ENCODE results near the gene PFDN5. TPM values are rescaled to one million over a fixed set of nuclear protein-coding genes. Genes with fewer than 3 reads are reported as not detected.

PFDN5 gene
- total RNA-seq, 3 donors from 2014 or later (not counting 1 experiment from before 2014, with no cell fraction given) = 365 to 450 (median 439) TPM

DNA sequence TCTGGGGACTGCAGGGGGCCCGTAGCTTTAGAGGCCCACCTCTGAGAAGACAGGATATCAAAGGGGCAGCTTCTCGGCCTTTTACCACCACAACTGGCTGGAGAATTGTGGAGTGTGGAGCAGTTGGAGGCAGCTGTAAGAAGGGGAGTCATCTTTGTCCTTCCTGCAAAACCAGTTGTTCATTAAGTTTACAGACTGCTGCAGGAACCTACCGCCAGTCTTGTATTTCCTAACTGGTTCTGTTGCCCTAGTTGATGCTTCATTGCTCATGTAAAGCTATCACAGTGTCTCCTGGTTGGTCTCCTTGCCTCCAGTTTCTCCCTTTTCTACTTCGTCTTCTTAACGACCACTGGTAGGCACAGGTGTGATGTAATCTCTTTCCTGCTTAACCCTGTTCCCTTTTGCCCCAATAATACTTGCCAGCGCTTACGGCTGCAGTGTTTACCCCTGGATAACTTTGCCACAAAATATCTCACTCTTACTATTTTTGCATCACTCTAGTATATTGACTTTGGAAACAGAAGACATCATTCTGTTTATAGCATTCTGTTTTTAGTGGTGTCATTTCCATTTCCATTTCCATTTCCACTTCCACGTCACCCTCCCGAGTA, 15.3 kb upstream of the PFDN5 start:
- no peaks in the 10 kb centered on the region for H3K9me3 Mint-ChIP-seq
- ATAC-seq = no peak

DNA sequence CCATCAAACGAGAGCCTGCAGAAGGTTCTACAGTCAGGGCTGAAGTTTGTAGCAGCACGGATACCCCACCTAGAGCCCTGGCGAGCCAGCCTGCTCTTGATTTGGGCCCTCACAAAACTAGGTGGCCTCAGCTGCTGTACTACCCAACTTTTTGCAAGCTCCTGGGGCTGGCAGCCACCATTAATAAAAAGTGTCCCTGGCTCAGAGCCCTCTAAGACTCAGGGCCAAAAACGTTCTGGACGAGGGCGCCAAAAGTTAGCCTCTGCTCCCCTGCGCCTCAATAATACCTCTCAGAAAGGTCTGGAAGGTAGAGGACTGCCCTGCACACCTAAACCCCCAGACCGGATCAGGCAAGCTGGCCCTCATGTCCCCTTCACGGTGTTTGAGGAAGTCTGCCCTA, 8.9 kb upstream of the PFDN5 start:
- 98% methylated on average over 9 of the region's 9 CpGs for WGBS (ENCODE audit: insufficient coverage)
- H3K4me1 Mint-ChIP-seq = peaks cover 7 to 8% of the 10 kb centered on the region in 2 donors
- no peaks in the 10 kb centered on the region for H3K27me3 Mint-ChIP-seq (ENCODE audit: low read depth in 2 of 2)
- Histone ChIP-seq H3K9me3 (ENCODE audit: control insufficient read depth, insufficient read depth, low read length) (no peaks in the 10 kb centered on the region), H3K4me3 (ENCODE audit: low read length) (no peak overlapping the region), H3K27ac (ENCODE audit: low read length) (no peak overlapping the region), H3K36me3 (ENCODE audit: control insufficient read depth, insufficient read depth, low read length) (no peaks in the 10 kb centered on the region), H3K4me1 (ENCODE audit: control insufficient read depth, insufficient read depth, low read length) (no peaks in the 10 kb centered on the region), H3K27me3 (ENCODE audit: control insufficient read depth, insufficient read depth, low read length) (no peaks in the 10 kb centered on the region)
- H3K9me3 Mint-ChIP-seq = no peaks in the 10 kb centered on the region
- TF ChIP-seq, protein P1, sequence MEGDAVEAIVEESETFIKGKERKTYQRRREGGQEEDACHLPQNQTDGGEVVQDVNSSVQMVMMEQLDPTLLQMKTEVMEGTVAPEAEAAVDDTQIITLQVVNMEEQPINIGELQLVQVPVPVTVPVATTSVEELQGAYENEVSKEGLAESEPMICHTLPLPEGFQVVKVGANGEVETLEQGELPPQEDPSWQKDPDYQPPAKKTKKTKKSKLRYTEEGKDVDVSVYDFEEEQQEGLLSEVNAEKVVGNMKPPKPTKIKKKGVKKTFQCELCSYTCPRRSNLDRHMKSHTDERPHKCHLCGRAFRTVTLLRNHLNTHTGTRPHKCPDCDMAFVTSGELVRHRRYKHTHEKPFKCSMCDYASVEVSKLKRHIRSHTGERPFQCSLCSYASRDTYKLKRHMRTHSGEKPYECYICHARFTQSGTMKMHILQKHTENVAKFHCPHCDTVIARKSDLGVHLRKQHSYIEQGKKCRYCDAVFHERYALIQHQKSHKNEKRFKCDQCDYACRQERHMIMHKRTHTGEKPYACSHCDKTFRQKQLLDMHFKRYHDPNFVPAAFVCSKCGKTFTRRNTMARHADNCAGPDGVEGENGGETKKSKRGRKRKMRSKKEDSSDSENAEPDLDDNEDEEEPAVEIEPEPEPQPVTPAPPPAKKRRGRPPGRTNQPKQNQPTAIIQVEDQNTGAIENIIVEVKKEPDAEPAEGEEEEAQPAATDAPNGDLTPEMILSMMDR (IDR thresholded peaks at IDR 0.05) = no peak
- no peak for DNase-seq
- no peak for ATAC-seq
- no peaks in the 10 kb centered on the region for H3K36me3 Mint-ChIP-seq
- intact Hi-C loops (cut with micrococcal nuclease) = no loop called here
- H3K27ac Mint-ChIP-seq = no peak overlapping the region
- H3K4me3 Mint-ChIP-seq = no peak overlapping the region

More for the DNA sequence above, 15.3 kb upstream of the PFDN5 start:
- no peak overlapping the region for H3K4me3 ChIP-seq (ENCODE audit: low read length)
- Mint-ChIP-seq H3K27me3 (ENCODE audit: low read depth in 2 of 2) (no peaks in the 10 kb centered on the region), H3K4me3 (no peak overlapping the region), H3K4me1 (no peaks in the 10 kb centered on the region), H3K36me3 (no peaks in the 10 kb centered on the region), H3K27ac (no peak overlapping the region)
- no peaks in the 10 kb centered on the region for H3K4me1 ChIP-seq (ENCODE audit: control insufficient read depth, insufficient read depth, low read length)
- TF ChIP-seq, protein P1 (IDR thresholded peaks at IDR 0.05) = no peak
- H3K36me3 ChIP-seq (ENCODE audit: control insufficient read depth, insufficient read depth, low read length) = no peaks in the 10 kb centered on the region
- intact Hi-C loops (cut with micrococcal nuclease) = no loop called here
- WGBS (ENCODE audit: insufficient coverage) = 95% methylated on average over 9 of the region's 9 CpGs
- no peaks in the 10 kb centered on the region for H3K9me3 ChIP-seq (ENCODE audit: control insufficient read depth, insufficient read depth, low read length)
- no peak overlapping the region for H3K27ac ChIP-seq (ENCODE audit: low read length)
- H3K27me3 ChIP-seq (ENCODE audit: control insufficient read depth, insufficient read depth, low read length) = no peaks in the 10 kb centered on the region
- DNase-seq = no peak

DNA sequence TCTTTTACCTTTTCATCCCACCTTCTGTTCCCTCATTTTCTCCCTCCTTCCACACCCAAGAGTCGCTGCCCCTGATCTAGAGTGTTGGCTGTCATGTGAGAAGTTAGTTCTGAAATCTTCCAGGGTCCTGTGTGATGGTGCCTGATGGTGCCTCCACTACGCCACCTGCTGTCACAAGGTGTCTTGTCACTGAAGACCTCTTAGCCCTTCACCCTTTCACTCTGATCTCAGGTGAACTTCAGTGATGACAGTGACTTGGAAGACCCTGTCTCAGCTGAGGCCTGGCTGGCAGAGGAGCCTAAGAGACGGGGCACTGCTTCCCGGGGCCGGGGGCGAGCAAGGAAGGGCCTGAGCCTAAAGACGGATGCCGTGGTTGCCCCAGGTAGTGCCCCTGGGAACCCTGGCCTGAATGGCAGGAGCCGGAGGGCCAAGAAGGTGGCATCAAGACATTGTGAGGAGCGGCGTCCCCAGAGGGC, 7.6 kb upstream of the PFDN5 start:
- intact Hi-C loops (cut with micrococcal nuclease) = loop anchor here (1.0 kb wide), 2 partner anchors 74 to 128 kb away; no protein-coding TSS in a partner anchor
- H3K9me3 Mint-ChIP-seq = no peaks in the 10 kb centered on the region
- ATAC-seq (peak; percentile 77 to 95 (median 92)), DNase-seq (peak; percentile 62 to 90)
- H3K27me3 Mint-ChIP-seq (ENCODE audit: low read depth in 2 of 2) = no peaks in the 10 kb centered on the region
- Histone ChIP-seq H3K27me3 (ENCODE audit: control insufficient read depth, insufficient read depth, low read length) (no peaks in the 10 kb centered on the region), H3K27ac (ENCODE audit: low read length) (no peak overlapping the region), H3K36me3 (ENCODE audit: control insufficient read depth, insufficient read depth, low read length) (no peaks in the 10 kb centered on the region), H3K9me3 (ENCODE audit: control insufficient read depth, insufficient read depth, low read length) (no peaks in the 10 kb centered on the region), H3K4me3 (ENCODE audit: low read length) (no peak overlapping the region), H3K4me1 (ENCODE audit: control insufficient read depth, insufficient read depth, low read length) (no peaks in the 10 kb centered on the region)
- no peak overlapping the region for H3K4me3 Mint-ChIP-seq
- H3K27ac Mint-ChIP-seq = peak overlapping the region in 1 of 2 donors; percentile 60
- H3K4me1 Mint-ChIP-seq = peaks cover 7 to 8% of the 10 kb centered on the region in 2 donors
- no peaks in the 10 kb centered on the region for H3K36me3 Mint-ChIP-seq
- WGBS (ENCODE audit: insufficient coverage) = 92% methylated on average over 10 of the region's 11 CpGs
- TF ChIP-seq, protein P1 (IDR thresholded peaks at IDR 0.05) = peak; percentile 62

DNA sequence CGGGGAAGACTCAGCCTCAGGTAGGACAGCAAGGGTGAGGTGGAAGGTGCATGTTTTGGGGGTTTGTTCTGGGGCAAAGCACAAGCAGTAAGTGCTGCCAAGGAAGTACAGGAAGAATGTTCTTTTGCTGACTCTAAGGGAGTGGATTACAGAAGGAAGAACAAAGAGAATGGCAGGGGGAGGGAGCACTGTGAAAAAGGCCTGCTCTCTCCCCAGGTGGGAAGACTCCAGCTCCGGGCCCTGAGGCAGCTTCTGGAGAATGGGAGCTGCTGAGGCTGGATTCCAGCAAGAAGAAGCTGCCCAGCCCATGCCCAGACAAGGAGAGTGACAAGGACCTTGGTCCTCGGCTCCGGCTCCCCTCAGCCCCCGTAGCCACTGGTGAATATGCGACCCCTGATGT, 7.0 kb upstream of the PFDN5 start:
- peaks cover 7 to 8% of the 10 kb centered on the region in 2 donors for H3K4me1 Mint-ChIP-seq
- Histone ChIP-seq H3K9me3 (ENCODE audit: control insufficient read depth, insufficient read depth, low read length) (no peaks in the 10 kb centered on the region), H3K27me3 (ENCODE audit: control insufficient read depth, insufficient read depth, low read length) (no peaks in the 10 kb centered on the region), H3K27ac (ENCODE audit: low read length) (no peak overlapping the region), H3K4me1 (ENCODE audit: control insufficient read depth, insufficient read depth, low read length) (no peaks in the 10 kb centered on the region), H3K4me3 (ENCODE audit: low read length) (no peak overlapping the region), H3K36me3 (ENCODE audit: control insufficient read depth, insufficient read depth, low read length) (no peaks in the 10 kb centered on the region)
- intact Hi-C loops (cut with micrococcal nuclease) = no loop called here
- no peaks in the 10 kb centered on the region for H3K9me3 Mint-ChIP-seq
- no peaks in the 10 kb centered on the region for H3K27me3 Mint-ChIP-seq (ENCODE audit: low read depth in 2 of 2)
- no peaks in the 10 kb centered on the region for H3K36me3 Mint-ChIP-seq
- no peak for DNase-seq
- TF ChIP-seq, protein P1 (IDR thresholded peaks at IDR 0.05) = no peak
- H3K27ac Mint-ChIP-seq = peak overlapping the region in 1 of 2 donors; percentile 60
- H3K4me3 Mint-ChIP-seq = no peak overlapping the region
- WGBS (ENCODE audit: insufficient coverage) = 95% methylated on average over 6 of the region's 6 CpGs
- no peak for ATAC-seq

Data from natural killer cell (primary cell).